B cell (primary cell): ENCODE results near the gene TTC28.

ENCODE experiments used
- CTCF ChIP-seq: fragments of 200-600 bp; IDR thresholded peaks from one replicate; pipeline ENCODE4 v1.8.0; 2022; ENCODE audit warnings: antibody characterized with exemption, mild to moderate bottlenecking
- EZH2 ChIP-seq: IDR thresholded peaks from 2 replicates; pipeline ENCODE4 v1.6.1; 2012; ENCODE audit warnings: borderline replicate concordance, low read depth, mild to moderate bottlenecking, moderate library complexity, low read length; ENCODE audit not compliant: insufficient read depth, poor library complexity, severe bottlenecking

- TF ChIP-seq EZH2, result no peak
- no peak for TF ChIP-seq CTCF
Measured at GRCh38 chr22:28064920-28065319, 614.7 kb downstream of the TTC28 start.
